Peyer's patch (tissue), 4 donors: ENCODE data around the gene SRSF8.

Source experiments
- CTCF ChIP-seq, 6 experiments: fragments of 450-650 bp in 4 of 6; fragments of 200-600 bp in 2 of 6; sonication (generic) in 1 of 6; IDR thresholded peaks; one replicate each; pipeline ENCODE4 v1.5.1; 2017 to 2019; ENCODE audit warnings: antibody characterized with exemption in 6 of 6, mild to moderate bottlenecking in 3 of 6, moderate library complexity in 1 of 6
- POLR2A ChIP-seq, 2 donors: fragments of 450-650 bp; IDR thresholded peaks; one replicate each; pipeline ENCODE4 v1.5.1; 2017; ENCODE audit warnings: antibody characterized with exemption in 2 of 2, mild to moderate bottlenecking in 2 of 2, moderate library complexity in 2 of 2

DNA sequence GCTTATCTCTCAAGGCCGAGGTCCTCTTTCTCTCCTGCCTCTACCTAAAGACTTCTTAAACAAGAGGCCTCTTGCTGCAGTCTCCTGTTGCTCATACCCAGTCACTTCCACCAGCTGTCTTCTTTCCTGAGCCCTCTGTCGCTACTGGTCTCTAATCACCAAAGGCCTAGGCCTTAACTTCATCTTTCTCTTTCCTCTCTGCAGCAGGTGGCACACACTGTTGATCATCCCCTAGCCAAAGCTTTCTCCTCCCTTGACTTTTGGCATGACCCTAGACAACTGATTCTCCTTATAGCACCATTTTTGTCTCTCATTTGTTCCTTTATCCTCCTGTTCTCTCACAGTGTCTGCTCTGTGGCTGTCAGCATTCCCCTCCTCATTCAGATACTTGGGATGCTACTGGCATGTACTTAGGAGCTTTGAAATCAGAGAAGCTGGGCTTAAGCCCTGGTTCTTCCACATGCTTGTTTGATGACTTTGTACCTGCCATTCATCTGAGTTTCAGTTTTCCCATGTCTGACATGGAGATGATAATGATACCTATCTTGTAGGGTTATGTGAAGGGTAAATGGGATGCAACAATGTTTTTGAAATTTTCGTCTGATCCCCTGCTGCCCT lies 45.3 kb downstream of the SRSF8 start:
- TF ChIP-seq POLR2A (IDR thresholded peaks at IDR 0.05) = no peak
- no peak for TF ChIP-seq CTCF (IDR thresholded peaks at IDR 0.05)
